Measurements from ENCODE around the gene KCTD16. TPM values are rescaled to one million over a fixed set of nuclear protein-coding genes. Genes with fewer than 3 reads are reported as not detected.

Gene KCTD16
- polyA plus RNA-seq, 1 donor (not counting 4 experiments of a cell fraction or from before 2014, with no cell fraction given): 0.04 TPM

GRCh38 chr5:144227363-144227999 is 56.8 kb downstream of the KCTD16 start:
- Histone ChIP-seq H3K9ac (ENCODE audit: control insufficient read depth, extremely low read depth, insufficient read depth, low read length) (no peak overlapping the region), H3K79me2 (ENCODE audit: control insufficient read depth, insufficient read depth, low read length) (no peaks in the 10 kb centered on the region), H3K4me2 (ENCODE audit: control insufficient read depth, extremely low read depth, insufficient read depth, low read depth, low read length) (no peak overlapping the region), H4K20me1 (ENCODE audit: control insufficient read depth, extremely low read depth, insufficient read depth, low read length) (no peaks in the 10 kb centered on the region), H3K4me1 (ENCODE audit: control insufficient read depth, extremely low read depth, insufficient read depth, low read length) (no peaks in the 10 kb centered on the region), H3K36me3 (ENCODE audit: control insufficient read depth in 2 of 2, extremely low read depth in 1 of 2, insufficient read depth in 2 of 2, low read length in 2 of 2) (no peaks in the 10 kb centered on the region), H3K9me1 (ENCODE audit: control insufficient read depth, extremely low read depth, insufficient read depth, low read length) (no peaks in the 10 kb centered on the region), H2AFZ (ENCODE audit: control insufficient read depth, low read length) (no peak overlapping the region), H3K4me3 (ENCODE audit: control insufficient read depth in 2 of 3, extremely low read depth in 1 of 3, insufficient read depth in 2 of 3, low read depth in 1 of 3, low read length in 3 of 3) (no peak overlapping the region), H3K27ac (ENCODE audit: control insufficient read depth, insufficient read depth, low read length) (no peak overlapping the region), H3K27me3 (ENCODE audit: control insufficient read depth, extremely low read depth, insufficient read depth, low read length) (no peaks in the 10 kb centered on the region), H3K9me3 (ENCODE audit: control insufficient read depth, low read depth, low read length) (no peaks in the 10 kb centered on the region)
- DNase-seq (ENCODE audit: low read depth, low spot score): no peak
- no peak for TF ChIP-seq EZH2 (IDR thresholded peaks at IDR 0.05; ENCODE audit: low read length)
- TF ChIP-seq, protein P1, sequence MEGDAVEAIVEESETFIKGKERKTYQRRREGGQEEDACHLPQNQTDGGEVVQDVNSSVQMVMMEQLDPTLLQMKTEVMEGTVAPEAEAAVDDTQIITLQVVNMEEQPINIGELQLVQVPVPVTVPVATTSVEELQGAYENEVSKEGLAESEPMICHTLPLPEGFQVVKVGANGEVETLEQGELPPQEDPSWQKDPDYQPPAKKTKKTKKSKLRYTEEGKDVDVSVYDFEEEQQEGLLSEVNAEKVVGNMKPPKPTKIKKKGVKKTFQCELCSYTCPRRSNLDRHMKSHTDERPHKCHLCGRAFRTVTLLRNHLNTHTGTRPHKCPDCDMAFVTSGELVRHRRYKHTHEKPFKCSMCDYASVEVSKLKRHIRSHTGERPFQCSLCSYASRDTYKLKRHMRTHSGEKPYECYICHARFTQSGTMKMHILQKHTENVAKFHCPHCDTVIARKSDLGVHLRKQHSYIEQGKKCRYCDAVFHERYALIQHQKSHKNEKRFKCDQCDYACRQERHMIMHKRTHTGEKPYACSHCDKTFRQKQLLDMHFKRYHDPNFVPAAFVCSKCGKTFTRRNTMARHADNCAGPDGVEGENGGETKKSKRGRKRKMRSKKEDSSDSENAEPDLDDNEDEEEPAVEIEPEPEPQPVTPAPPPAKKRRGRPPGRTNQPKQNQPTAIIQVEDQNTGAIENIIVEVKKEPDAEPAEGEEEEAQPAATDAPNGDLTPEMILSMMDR (optimal IDR thresholded peaks at IDR 0.05 in 1 of 3, IDR thresholded peaks at IDR 0.05 in 1 of 3, conservative IDR thresholded peaks at IDR 0.05 in 1 of 3; ENCODE audit: extremely low read depth in 1 of 3, insufficient read depth in 2 of 3, low read length in 3 of 3): no peak
- FAIRE-seq: no peak
- dilution Hi-C loops (cut with MboI; ENCODE audit: extremely low pct_ligation_motif_present, low sequenced_read_pairs): no loop called here

DNA sequence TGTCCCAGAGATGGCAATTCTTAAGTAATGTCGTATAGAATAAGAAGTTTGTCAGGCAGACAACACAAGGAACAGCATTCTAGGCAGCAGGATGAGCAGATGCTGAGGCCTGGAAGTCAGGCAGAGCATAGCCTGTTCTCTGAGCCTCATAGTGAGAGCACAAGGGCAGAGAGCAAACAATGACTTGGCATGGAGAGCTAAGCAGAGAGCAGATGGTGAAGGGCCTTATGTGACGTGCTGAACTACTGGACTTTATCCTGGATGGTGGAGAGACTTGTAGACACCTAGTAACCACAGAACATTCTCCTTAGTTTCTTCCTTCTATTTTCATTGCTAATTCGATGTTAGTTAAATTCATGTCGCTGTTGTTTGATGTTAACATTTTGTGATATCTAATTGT is 60.1 kb downstream of the KCTD16 start:
- Histone ChIP-seq H2AFZ (ENCODE audit: control insufficient read depth, low read length) (no peak overlapping the region), H3K79me2 (ENCODE audit: control insufficient read depth, insufficient read depth, low read length) (no peaks in the 10 kb centered on the region), H3K4me3 (ENCODE audit: control insufficient read depth in 2 of 3, extremely low read depth in 1 of 3, insufficient read depth in 2 of 3, low read depth in 1 of 3, low read length in 3 of 3) (no peak overlapping the region), H3K36me3 (ENCODE audit: control insufficient read depth in 2 of 2, extremely low read depth in 1 of 2, insufficient read depth in 2 of 2, low read length in 2 of 2) (no peaks in the 10 kb centered on the region), H3K9me1 (ENCODE audit: control insufficient read depth, extremely low read depth, insufficient read depth, low read length) (no peaks in the 10 kb centered on the region), H3K4me1 (ENCODE audit: control insufficient read depth, extremely low read depth, insufficient read depth, low read length) (no peaks in the 10 kb centered on the region), H3K27me3 (ENCODE audit: control insufficient read depth, extremely low read depth, insufficient read depth, low read length) (no peaks in the 10 kb centered on the region), H3K9ac (ENCODE audit: control insufficient read depth, extremely low read depth, insufficient read depth, low read length) (no peak overlapping the region), H4K20me1 (ENCODE audit: control insufficient read depth, extremely low read depth, insufficient read depth, low read length) (no peaks in the 10 kb centered on the region), H3K27ac (ENCODE audit: control insufficient read depth, insufficient read depth, low read length) (no peak overlapping the region), H3K9me3 (ENCODE audit: control insufficient read depth, low read depth, low read length) (no peaks in the 10 kb centered on the region), H3K4me2 (ENCODE audit: control insufficient read depth, extremely low read depth, insufficient read depth, low read depth, low read length) (no peak overlapping the region)
- dilution Hi-C loops (cut with MboI; ENCODE audit: extremely low pct_ligation_motif_present, low sequenced_read_pairs): no loop called here
- TF ChIP-seq EZH2 (IDR thresholded peaks at IDR 0.05; ENCODE audit: low read length): no peak
- TF ChIP-seq, protein P1 (optimal IDR thresholded peaks at IDR 0.05 in 1 of 3, IDR thresholded peaks at IDR 0.05 in 1 of 3, conservative IDR thresholded peaks at IDR 0.05 in 1 of 3; ENCODE audit: extremely low read depth in 1 of 3, insufficient read depth in 2 of 3, low read length in 3 of 3): no peak
- DNase-seq (ENCODE audit: low read depth, low spot score): no peak
- no peak for FAIRE-seq
